COLO668 (cell line): ENCODE data around the gene HOATZ.

ENCODE experiments used
- DNase-seq: peaks from one replicate; lab custom pipeline; 2025; ENCODE audit not compliant: unreplicated experiment; lab: John Stamatoyannopoulos, UW

Gene HOATZ

GRCh38 chr11:111521135-111521534, 6.6 kb downstream of the HOATZ start:
- DNase-seq, result no peak

DNA sequence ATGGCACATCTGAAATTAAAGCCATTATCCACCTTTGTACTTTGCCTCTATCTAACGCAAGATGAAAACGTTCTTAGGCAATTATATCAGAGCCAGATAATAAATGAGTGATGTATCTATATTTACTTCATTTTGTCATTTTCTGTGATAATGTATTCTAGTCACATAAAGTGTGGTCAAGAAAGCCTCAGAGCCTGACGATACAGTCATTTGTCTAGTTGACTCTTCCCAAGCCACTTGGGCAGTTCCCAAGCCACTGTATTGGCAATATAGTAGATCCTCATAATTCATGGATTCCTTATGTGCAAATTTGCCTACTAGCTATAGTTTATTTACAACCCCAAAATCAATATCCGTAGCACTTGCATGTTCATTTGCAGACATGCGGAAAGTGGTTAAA, 7.8 kb downstream of the HOATZ start:
- no peak for DNase-seq

GRCh38 chr11:111523343-111523742, 8.8 kb downstream of the HOATZ start:
- DNase-seq, result no peak

DNA sequence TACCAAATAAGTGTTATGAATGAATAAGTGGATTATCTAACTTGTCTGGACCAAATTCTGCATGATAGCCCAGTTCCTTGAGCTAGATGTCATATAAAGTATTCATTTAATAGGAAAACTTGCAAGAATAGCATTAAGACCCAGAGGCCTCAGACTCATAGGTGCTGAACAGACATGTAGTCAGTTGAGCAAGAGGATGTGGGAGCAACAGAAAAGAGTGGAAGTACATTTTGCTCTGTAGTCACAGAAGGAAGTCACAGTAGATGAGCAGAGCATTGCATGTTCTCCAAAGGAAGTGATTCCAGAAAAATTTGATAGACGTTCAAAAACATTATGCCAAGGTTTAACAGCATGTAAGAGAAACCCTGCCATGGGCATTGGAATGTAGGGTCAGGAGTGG, 9.5 kb downstream of the HOATZ start:
- DNase-seq, result no peak

- DNase-seq, result no peak
Measured at GRCh38 chr11:111525456-111525855, 10.9 kb downstream of the HOATZ start.

DNA sequence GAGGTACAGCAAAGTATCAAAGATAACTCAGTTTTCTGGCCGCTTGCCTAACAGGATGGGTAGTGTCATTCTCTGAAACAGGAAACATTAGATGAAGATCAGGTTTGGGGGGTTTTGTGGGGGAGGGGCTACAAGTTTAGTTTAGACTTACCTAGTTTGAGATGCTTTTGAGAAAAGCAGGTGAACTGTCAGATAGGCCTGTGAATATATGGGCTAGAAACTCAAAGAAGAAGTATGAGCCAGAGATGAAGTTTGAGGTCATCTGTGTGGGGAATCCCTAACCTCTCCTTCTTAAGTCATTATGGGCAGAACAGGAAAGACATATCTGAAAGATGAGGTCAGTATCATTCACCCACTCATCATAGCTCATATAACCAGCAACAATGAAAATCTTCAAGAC, 11.9 kb downstream of the HOATZ start:
- no peak for DNase-seq

- DNase-seq, result no peak
Measured at GRCh38 chr11:111527279-111527678, 12.7 kb downstream of the HOATZ start.

DNA sequence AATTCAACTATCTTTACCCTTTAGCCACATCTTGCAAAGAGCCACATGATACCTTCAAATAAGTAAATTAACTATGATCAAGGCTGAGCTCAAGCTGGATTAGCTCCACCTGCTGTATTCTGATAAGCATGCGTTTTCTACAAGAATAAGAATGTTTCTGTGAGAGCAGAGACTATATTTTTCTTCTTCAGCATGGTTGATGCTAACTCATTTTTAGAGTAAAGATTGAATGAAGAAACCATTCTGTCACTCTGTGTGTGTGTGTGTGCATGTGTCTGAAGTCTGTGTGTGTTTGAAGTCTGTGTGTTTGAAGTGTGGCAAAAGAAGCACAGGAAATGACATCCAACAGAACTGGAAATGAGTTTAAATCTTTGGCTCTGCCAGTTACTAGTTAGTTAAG, 14.0 kb downstream of the HOATZ start:
- DNase-seq, result no peak

DNA sequence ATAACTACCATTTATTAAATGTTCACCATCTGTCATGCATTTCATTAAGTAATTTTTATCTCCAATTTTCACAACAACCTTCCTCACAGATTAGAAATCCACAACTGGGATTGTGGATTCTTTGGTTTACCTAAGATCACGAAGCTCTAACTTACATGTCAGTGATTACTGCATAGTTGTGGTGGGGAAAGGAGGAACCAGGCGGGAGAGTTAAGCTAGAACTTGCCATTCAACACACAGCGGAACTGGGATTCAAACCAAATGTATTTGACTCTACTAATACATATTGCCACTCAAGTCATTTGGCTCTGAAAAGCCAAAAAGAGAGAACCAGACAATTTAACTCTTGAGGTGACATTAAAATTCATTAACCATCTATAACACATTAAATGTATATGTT, 15.5 kb downstream of the HOATZ start:
- DNase-seq, result no peak

DNA sequence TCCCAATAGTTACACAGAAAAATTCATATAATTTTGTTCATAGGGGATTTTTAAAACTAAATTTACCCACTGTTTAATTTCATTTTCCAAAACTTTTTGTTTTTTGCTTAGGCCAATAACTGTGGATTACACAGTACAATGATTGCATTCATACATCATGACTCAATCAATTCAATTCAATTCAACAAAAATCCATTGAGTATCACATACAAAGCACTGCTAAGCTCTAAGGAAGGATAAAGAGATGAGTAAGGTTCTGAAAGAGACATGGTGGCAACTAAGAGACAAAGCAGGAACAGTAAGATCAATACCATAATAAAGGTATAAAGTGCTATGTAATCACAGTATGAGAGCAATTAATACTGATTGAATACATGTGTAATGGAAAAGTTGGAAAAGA, 16.6 kb downstream of the HOATZ start:
- DNase-seq, result no peak

GRCh38 chr11:111531687-111532364, 17.2 kb downstream of the HOATZ start:
- DNase-seq, result no peak

DNA sequence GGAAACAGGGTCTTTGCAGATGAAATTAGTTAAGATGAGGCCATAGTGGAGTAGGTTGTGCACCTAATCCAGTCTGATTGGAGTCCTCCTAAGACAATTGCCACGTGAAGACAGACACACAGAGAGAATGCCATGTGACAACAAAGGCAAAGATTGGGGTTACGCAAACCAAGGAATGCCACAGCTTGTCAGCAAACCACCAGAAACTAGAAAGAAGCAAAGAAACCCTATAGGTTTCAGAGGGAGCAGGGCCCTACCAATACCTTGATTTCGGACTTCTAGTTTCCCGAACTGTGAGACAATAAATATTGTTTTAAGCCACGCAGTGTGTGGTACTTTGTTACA, 17.8 kb downstream of the HOATZ start:
- DNase-seq, result no peak

GRCh38 chr11:111535281-111535680, 20.7 kb downstream of the HOATZ start:
- DNase-seq, result no peak

GRCh38 chr11:111537336-111537860, 22.8 kb downstream of the HOATZ start:
- DNase-seq, result no peak

- no peak for DNase-seq
Measured at GRCh38 chr11:111538407-111539114, 24.0 kb downstream of the HOATZ start.

DNA sequence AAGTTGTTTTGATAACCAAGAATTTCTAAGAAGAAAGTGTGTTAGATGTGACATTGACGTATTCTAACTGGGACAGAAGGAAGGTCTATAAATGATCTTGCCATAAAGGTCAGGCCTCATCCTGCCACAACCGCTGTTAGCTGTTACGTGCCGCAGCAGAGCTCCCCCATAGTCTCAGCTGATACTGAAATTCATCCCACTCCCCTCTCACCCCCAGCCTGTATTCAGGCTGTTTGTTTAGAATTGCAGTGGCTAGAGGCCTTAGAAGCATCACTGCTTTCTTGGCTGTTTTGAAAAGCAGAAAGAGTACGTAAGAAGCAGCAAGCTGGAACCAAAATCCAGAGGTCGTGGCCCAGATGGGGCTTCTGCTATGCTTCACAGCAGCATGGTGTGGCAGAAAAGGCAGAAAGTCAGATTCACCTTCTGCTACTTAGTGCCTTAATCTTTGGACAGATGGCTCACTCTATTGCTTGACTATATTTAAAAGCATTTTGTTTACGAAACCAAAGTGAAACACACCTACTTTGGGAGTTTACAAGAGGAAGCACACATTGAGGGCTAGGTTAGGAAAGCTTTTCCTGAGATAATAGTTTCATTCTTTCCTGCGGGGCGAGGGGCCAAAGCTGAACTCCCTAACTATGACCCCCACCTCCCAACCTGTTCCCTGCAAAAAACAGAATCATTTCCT, 25.0 kb downstream of the HOATZ start:
- DNase-seq, result no peak

DNA sequence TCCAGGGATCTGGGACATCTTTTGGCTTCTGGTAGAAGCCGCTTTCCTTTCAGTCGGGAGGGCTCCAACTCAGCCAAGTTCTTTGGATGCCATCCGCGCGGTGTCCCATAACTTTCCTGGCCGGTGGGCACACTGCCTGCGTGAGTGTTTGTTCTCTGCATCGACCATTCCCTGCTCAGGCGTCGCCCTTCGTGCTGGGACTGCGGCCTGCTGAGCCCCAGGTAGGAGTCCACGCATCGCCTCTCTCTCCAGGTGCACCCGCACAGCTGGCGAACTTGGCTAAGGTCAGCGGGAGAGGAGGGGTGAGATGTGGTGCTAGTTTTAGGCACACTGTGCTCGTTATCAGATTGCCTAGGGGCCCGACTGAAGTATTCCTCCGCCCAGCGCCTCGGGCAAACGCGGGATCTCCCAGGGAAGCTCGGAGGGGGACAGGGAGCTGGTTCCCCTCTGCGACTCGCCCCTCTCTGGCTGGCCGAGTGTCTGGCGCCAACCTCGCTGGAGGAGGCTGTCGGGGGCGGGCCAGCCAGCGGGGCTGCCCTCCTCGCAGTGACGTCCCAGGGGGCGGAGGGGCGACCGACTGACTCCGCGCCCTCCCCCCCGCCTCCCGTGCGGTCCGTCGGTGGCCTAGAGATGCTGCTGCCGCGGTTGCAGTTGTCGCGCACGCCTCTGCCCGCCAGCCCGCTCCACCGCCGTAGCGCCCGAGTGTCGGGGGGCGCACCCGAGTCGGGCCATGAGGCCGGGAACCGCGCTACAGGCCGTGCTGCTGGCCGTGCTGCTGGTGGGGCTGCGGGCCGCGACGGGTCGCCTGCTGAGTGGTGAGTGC, 25.7 kb downstream of the HOATZ start, which contains the start of gene LAYN:
LAYN (plus strand) TSS at position 607 of the 823 bp plus-strand sequence; CDS start at position 731, 124 bp downstream.
- DNase-seq, result no peak

- no peak for DNase-seq
Measured at GRCh38 chr11:111540937-111541253, 26.3 kb downstream of the HOATZ start.

DNA sequence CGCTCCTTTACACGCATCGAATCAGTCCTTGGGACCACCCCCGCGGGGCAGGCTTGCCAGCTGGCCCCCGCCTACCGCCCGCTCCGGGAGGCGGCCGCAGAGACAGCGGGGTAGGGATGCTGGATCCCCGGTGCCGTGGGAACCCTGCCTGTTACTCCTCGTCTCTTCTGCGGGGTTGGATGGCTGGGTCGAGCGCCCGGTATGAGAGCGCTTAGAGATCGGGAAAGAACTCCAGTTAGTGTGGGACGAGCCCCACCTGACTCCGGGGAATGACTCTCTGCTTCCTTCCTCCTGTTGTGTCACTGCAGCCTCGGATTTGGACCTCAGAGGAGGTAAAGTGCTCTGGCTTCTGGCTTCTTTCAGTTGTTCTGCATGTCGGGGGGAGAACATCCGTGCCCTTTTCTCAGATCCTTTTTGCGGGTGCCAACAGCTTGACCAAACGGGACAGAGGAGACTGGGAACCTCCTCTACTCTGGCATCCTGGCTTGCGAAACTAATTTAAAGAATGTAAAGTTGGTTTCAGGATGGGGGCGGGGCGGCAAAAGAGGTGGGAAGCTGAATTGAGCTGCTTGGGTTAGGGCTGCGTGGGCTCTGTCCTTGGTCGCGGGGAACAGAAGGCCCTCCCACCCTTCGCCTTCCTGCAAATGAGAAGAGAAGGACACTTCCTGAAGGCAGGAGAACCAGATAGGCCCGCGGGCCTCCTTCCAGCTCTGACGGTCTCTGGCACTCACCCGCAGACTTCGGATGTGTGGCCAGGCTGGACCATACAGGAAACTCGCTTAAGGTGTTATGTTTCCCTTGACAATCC, 26.9 kb downstream of the HOATZ start:
- DNase-seq, result no peak

DNA sequence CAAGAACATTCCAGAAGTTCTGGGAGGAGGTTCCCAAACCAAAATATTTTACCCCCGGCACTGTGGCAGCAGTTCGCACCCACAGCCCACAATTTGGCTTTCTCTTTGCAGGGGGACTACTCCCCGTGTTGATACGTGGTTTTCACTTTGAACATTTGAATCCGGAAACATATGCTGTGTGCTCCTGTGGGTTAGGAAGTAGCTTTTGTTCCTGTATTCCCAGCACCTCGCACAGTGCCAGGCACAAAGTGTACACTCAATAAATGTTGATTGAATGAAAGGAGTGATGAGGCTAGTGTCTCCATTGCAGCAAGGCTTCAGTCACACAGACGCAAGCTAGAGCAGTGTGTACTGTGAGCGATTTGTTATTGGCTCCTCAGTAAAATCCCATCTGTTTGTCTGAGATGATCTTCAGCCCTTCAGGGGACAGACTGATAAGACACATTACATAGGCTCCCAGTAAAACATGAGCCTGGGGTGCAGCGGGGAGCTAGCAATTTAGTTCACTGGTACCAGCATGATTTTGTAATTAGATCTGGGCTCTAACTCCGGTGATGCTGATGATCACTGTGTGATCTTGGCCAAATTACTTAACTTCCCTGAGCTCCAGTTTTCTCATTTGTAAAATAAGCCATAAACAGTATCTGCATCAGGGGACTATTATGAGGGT, 28.2 kb downstream of the HOATZ start:
- no peak for DNase-seq
